Measurements from ENCODE around the gene LRMDA. TPM values are rescaled to one million over a fixed set of nuclear protein-coding genes. Genes with fewer than 3 reads are reported as not detected.
A peak's percentile ranks its signal among the peaks of the same experiment; 100 is the strongest.

Gene LRMDA
- total and polyA plus RNA-seq, 2 donors (not counting 3 experiments of a cell fraction or from before 2014, with no cell fraction given) = 9.7 to 18.0 TPM

DNA sequence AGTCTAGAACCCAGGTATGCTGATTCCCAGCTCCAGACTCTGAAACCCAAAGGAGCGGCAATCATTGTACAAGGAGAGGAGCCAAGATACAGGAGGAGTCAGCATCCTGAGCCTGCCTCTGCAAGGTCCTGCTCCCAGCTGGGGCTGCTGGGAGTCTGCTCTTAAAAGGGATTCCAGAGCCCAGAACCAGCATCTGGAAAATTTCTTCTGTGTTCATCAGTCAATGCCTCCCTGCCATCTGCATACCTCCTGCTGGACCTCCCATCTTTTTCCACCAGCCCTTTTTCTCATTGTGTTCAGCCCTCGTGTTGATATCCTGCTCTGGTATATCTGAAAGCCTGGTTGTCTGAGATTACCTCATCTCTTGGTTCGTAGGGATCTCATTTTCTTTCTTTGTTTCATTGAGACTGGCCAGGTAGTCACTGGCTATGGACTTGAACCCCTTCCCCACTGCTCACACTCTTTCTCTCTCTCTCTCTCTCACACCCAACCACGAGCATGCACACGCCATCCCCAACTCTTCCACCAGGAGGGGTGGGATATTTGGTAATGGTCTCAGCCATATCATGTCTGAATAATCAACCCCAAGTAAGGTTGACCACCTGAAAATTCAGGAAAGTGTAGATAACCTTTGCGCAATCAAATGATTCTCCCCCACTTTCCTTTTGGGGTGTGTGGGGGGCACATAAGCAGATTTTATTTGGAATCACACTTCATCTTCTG lies 608.8 kb downstream of the LRMDA start:
- Histone ChIP-seq H3K27ac (ENCODE audit: insufficient read depth, low read depth, low read length) (no peak overlapping the region), H3K9me1 (replicated peaks; ENCODE audit: control insufficient read depth, extremely low read depth, insufficient read depth, low read length) (no peaks in the 10 kb centered on the region), H4K20me1 (replicated peaks; ENCODE audit: control insufficient read depth, extremely low read depth, insufficient read depth, low read length) (no peaks in the 10 kb centered on the region), H3K4me2 (ENCODE audit: insufficient read depth, low read length) (no peak overlapping the region), H3K79me2 (ENCODE audit: control insufficient read depth, insufficient read depth, low read length) (no peaks in the 10 kb centered on the region), H3K27me3 (ENCODE audit: control insufficient read depth in 2 of 2, insufficient read depth in 2 of 2, low read length in 2 of 2) (no peaks in the 10 kb centered on the region), H3K9ac (replicated peaks; ENCODE audit: extremely low read depth, insufficient read depth, low read length) (no peak overlapping the region), H3K9me3 (replicated peaks; ENCODE audit: control insufficient read depth, insufficient read depth, low read length) (no peaks in the 10 kb centered on the region), H3K4me1 (ENCODE audit: control insufficient read depth, extremely low read depth, insufficient read depth, low read length) (peaks cover 2% of the 10 kb centered on the region), H3K36me3 (ENCODE audit: control insufficient read depth in 2 of 2, extremely low read depth in 1 of 2, insufficient read depth in 2 of 2, low read length in 2 of 2) (no peaks in the 10 kb centered on the region), H2AFZ (ENCODE audit: low read depth, low read length) (no peak overlapping the region), H3K4me3 (replicated peaks in 1 of 3; ENCODE audit: insufficient read depth in 1 of 3, low read depth in 1 of 3, low read length in 3 of 3) (no peak overlapping the region)
- intact Hi-C loops (cut with micrococcal nuclease) (loop anchor here (1.0 kb wide), 1 partner anchor 507 kb away; no protein-coding TSS in a partner anchor), dilution Hi-C loops (cut with MboI; ENCODE audit: extremely low pct_ligation_motif_present, low sequenced_read_pairs) (no loop called here)
- DNase-seq (ENCODE audit: low read depth, low spot score) (no peak), FAIRE-seq (no peak)
- BruUV-seq (replicated peaks) = no TSS peak
- ChIA-PET POLR2A (no interaction called here), CTCF (interaction anchor here (1.3 kb wide), 1 partner anchor 263 kb away, joined by 5 read pairs; no protein-coding TSS in a partner anchor)
- TF ChIP-seq, protein P1, sequence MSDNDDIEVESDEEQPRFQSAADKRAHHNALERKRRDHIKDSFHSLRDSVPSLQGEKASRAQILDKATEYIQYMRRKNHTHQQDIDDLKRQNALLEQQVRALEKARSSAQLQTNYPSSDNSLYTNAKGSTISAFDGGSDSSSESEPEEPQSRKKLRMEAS (IDR thresholded peaks at IDR 0.05; ENCODE audit: insufficient read depth, insufficient read length) = no peak
- TF ChIP-seq, protein P2, sequence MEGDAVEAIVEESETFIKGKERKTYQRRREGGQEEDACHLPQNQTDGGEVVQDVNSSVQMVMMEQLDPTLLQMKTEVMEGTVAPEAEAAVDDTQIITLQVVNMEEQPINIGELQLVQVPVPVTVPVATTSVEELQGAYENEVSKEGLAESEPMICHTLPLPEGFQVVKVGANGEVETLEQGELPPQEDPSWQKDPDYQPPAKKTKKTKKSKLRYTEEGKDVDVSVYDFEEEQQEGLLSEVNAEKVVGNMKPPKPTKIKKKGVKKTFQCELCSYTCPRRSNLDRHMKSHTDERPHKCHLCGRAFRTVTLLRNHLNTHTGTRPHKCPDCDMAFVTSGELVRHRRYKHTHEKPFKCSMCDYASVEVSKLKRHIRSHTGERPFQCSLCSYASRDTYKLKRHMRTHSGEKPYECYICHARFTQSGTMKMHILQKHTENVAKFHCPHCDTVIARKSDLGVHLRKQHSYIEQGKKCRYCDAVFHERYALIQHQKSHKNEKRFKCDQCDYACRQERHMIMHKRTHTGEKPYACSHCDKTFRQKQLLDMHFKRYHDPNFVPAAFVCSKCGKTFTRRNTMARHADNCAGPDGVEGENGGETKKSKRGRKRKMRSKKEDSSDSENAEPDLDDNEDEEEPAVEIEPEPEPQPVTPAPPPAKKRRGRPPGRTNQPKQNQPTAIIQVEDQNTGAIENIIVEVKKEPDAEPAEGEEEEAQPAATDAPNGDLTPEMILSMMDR (IDR thresholded peaks at IDR 0.05; ENCODE audit: extremely low read depth in 1 of 2, insufficient read depth in 1 of 2, low read depth in 1 of 2, low read length in 2 of 2) = peak; percentile 5 to 16

DNA sequence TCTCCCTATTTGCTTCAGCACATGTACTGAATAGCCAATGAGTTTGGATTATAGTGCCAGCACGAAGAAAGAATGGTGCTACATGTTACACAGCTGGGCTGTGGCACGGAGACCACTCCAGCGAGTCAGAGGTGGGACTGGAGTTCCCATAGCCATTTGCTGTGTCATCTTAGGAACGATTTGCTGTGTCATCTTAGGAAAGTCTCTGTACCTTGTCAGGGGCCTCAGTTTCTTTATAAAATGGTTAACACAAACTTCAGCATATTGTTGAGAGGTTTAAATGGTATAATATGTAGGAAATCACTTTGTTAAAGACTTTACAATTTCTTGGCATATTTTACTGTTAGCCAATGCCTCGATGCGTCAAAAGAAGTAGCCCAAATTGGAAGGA lies 609.4 kb downstream of the LRMDA start:
- ChIA-PET POLR2A (no interaction called here), CTCF (no interaction called here)
- H3K79me2 ChIP-seq (ENCODE audit: control insufficient read depth, insufficient read depth, low read length) = no peaks in the 10 kb centered on the region
- H2AFZ ChIP-seq (ENCODE audit: low read depth, low read length) = no peak overlapping the region
- no peak overlapping the region for H3K4me3 ChIP-seq (replicated peaks in 1 of 3; ENCODE audit: insufficient read depth in 1 of 3, low read depth in 1 of 3, low read length in 3 of 3)
- H3K9ac ChIP-seq (replicated peaks; ENCODE audit: extremely low read depth, insufficient read depth, low read length) = no peak overlapping the region
- FAIRE-seq = no peak
- no peak overlapping the region for H3K4me2 ChIP-seq (ENCODE audit: insufficient read depth, low read length)
- no peaks in the 10 kb centered on the region for H3K36me3 ChIP-seq (ENCODE audit: control insufficient read depth in 2 of 2, extremely low read depth in 1 of 2, insufficient read depth in 2 of 2, low read length in 2 of 2)
- no peaks in the 10 kb centered on the region for H3K27me3 ChIP-seq (ENCODE audit: control insufficient read depth in 2 of 2, insufficient read depth in 2 of 2, low read length in 2 of 2)
- TF ChIP-seq POLR2A (IDR thresholded peaks at IDR 0.05; ENCODE audit: low read depth, low read length) (no peak), JUN (IDR thresholded peaks at IDR 0.05; ENCODE audit: borderline replicate concordance, insufficient read depth, insufficient read length, low read depth) (no peak), POLR2AphosphoS5 (IDR thresholded peaks at IDR 0.05; ENCODE audit: insufficient read depth, low read depth, low read length) (no peak), MYC (IDR thresholded peaks at IDR 0.05; ENCODE audit: low read depth, low read length) (no peak), FOS (IDR thresholded peaks at IDR 0.05; ENCODE audit: borderline replicate concordance, insufficient read depth, low read length) (no peak), EZH2 (IDR thresholded peaks at IDR 0.05; ENCODE audit: borderline replicate concordance, low read depth, low read length, severe bottlenecking) (no peak), GATA2 (IDR thresholded peaks at IDR 0.05; ENCODE audit: insufficient read depth, insufficient read length, low read depth, low read length) (no peak)
- TF ChIP-seq, protein P1 (IDR thresholded peaks at IDR 0.05; ENCODE audit: insufficient read depth, insufficient read length) = no peak
- TF ChIP-seq, protein P2 (IDR thresholded peaks at IDR 0.05; ENCODE audit: extremely low read depth in 1 of 2, insufficient read depth in 1 of 2, low read depth in 1 of 2, low read length in 2 of 2) = no peak
- no peaks in the 10 kb centered on the region for H3K9me3 ChIP-seq (replicated peaks; ENCODE audit: control insufficient read depth, insufficient read depth, low read length)
- no peaks in the 10 kb centered on the region for H3K9me1 ChIP-seq (replicated peaks; ENCODE audit: control insufficient read depth, extremely low read depth, insufficient read depth, low read length)
- H3K27ac ChIP-seq (ENCODE audit: insufficient read depth, low read depth, low read length) = no peak overlapping the region
- no peak for DNase-seq (ENCODE audit: low read depth, low spot score)
- dilution Hi-C loops (cut with MboI; ENCODE audit: extremely low pct_ligation_motif_present, low sequenced_read_pairs) (no loop called here), intact Hi-C loops (cut with micrococcal nuclease) (loop anchor here (1.0 kb wide), 1 partner anchor 506 kb away; no protein-coding TSS in a partner anchor)
- H3K4me1 ChIP-seq (ENCODE audit: control insufficient read depth, extremely low read depth, insufficient read depth, low read length) = peaks cover 2% of the 10 kb centered on the region
- no peaks in the 10 kb centered on the region for H4K20me1 ChIP-seq (replicated peaks; ENCODE audit: control insufficient read depth, extremely low read depth, insufficient read depth, low read length)
- BruUV-seq (replicated peaks) = no TSS peak
